SK-MEL-5 (cell line): Measurements from ENCODE around the gene STEAP2. TPM values are rescaled to one million over a fixed set of nuclear protein-coding genes. Genes with fewer than 3 reads are reported as not detected.
"Not testable (repeated sequence)": the region's sequence is repeated elsewhere in the genome, so short reads cannot be mapped to it uniquely, and the experiment has no call there.

Source experiments
- DNase-seq: peaks from one replicate; pipeline ENCODE4 v3.0.0-alpha.2; 2016; ENCODE audit warnings: low read depth, low spot score
- in situ Hi-C: cut with HindIII; loops from 2 replicates; pipeline ENCODE4 v1.10.0; 2016; ENCODE audit warnings: low sequenced_read_pairs, high pct_unique_total_duplicates, low pct_unique_long_range_greater_than_20kb
- polyA plus RNA-seq, 2 experiments: library from polyadenylated mRNA; depleted of rRNA; stranded (reverse); fragments of >200 nt; gene quantifications; 2 replicates each; pipeline ENCODE4 v1.2.3, GENCODE V29; 2015
- total RNA-seq: library from RNA; depleted of rRNA; stranded (reverse); fragments of >200 nt; shearing (Covaris generic); gene quantifications from 2 replicates; pipeline ENCODE4 v1.2.3, GENCODE V29; 2014; rRNA removed

Gene STEAP2
- total RNA-seq: 0.80 and 2.0 TPM in 2 replicates
- 1.4 and 2.3 TPM in 2 replicates for polyA plus RNA-seq (2015; cell fraction: cytosol; rRNA removed)
- 4.8 and 13.1 TPM in 2 replicates for polyA plus RNA-seq (2015; cell fraction: nucleus; rRNA removed)

DNA sequence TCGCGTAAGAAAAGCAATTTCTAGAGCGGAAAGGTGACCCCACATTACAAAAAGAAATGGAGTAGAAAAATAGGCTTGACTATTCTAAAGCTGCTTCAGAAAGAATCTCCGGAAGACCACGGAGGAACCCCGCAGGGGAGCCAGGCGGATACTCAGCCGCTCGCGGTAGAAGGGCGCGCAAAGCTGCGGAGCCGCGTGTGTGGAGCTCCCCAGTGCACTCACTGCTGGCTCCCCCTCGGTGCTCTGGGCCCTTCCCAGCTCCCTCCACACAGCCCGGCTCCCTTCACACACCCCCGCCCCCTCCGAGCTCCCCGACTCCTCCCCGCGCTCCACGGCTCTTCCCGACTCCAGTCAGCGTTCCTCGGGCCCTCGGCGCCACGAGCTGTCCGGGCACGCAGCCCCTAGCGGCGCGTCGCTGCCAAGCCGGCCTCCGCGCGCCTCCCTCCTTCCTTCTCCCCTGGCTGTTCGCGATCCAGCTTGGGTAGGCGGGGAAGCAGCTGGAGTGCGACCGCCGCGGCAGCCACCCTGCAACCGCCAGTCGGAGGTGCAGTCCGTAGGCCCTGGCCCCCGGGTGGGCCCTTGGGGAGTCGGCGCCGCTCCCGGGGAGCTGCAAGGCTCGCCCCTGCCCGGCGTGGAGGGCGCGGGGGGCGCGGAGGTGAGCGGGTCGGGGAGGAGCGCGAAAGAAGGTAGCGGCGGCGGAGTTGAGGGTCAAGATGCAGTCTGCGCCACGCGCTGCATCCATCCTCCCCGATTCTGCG is at the start of gene STEAP2:
TSS of gene STEAP2 (plus strand) at position 350 of the 758 bp plus-strand sequence. CDS start 13,343 bp downstream, outside the sequence.
- in situ Hi-C loops: no loop called here
- DNase-seq: peak; percentile 77

DNA sequence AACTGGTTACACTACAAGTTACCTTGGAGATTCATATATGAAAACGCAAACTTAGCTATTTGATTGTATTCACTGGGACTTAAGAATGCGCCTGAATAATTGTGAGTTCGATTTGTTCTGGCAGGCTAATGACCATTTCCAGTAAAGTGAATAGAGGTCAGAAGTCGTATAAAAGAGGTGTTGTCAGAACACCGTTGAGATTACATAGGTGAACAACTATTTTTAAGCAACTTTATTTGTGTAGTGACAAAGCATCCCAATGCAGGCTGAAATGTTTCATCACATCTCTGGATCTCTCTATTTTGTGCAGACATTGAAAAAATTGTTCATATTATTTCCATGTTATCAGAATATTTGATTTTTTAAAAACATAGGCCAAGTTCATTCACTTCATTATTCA is 48.0 kb upstream of the STEAP2 start:
- in situ Hi-C loops: no loop called here
- DNase-seq: no peak

DNA sequence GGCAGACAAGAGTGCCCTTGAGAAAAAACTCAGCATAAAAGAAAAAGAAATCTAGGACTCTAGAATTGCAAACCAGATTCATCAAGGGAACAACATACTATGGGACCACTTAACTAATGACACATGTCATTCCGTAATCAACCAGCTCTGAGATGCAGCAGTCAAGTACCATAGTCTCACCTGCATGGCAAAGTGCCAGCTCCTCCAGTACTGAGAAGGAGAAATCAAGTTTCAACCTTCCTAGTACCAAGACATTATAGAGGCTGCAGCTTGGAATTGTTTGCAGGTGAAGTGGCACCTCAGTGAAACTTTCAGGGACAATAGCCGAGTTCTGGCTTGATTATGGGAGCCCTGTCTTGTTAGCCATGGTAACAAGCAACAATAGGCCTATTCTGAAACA is 45.8 kb upstream of the STEAP2 start:
- DNase-seq: no peak
- in situ Hi-C loops: no loop called here

DNA sequence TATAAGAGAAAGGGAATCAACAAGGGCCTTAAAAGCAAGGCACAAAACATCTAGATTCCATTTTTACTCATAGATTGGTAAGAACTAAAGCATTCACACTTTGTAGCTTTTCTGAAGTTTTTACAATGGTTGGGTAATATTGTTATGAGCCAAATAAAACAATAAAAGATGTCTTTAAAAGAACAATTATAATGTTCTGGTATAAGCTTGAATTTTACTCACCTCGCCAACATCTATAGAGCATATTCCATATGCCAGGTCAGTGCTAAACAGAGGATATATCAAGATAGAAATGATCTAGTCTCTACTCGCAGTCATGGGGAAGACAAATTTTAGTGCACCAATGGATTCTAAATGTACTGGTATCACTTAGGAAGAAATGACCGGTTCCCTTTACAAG is 45.4 kb upstream of the STEAP2 start:
- DNase-seq: no peak
- in situ Hi-C loops: no loop called here

DNA sequence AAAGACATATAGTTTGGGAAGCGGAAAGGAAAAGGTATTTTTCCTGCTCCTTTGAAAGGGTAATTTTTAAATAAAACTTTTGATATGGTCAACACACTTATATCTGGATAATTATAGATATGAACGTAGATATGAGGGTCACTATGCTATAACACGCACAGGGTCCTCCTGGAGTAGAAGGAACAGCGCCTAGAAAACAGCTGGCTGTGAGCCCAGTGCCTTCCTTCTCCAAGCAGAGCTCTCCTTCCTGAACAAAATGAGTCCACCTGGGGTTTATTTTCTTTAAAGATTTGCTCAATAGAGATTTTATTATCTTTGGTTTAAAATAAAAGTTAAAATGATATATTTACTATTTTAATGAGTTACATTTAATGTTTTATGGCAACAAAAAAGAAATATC is 44.2 kb upstream of the STEAP2 start:
- in situ Hi-C loops: no loop called here
- no peak for DNase-seq

DNA sequence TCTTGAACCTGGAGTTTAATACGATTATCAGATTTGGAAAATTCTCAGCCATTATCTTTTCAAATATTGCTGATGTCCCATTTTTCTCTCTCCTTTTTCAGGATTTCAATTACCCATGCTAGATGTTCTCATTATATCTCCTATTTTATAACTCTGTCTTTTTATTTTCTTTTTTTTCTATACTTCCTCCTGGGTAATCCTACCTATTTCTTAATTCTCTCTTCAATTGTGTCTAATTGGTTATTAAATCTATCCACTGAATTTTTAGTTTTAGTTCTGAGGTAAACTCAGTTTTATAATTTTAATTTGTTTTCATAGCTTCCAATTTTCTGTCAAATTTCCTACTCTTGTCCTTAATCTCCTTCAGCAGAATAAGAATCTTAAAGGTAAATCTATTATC is 41.6 kb upstream of the STEAP2 start:
- in situ Hi-C loops: no loop called here
- DNase-seq: no peak

DNA sequence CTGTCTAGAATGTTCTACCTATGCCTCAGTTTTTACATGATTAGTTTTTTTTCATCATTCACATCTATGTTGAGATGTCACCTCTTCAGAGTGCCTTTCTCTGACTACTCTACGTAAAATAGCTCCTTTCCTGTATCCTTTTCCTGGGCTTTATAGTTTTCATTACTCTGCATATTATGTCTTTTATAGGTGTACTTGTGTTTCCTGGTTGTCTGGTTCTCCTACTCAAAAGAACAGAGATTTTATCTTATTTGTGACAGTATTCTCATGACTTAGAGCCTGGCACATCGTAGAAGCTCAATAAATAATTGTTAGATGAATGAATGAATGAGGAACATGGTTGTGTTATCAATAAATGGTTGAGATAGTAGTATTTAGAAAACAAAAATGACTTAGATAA is 39.4 kb upstream of the STEAP2 start:
- DNase-seq: no peak
- in situ Hi-C loops: no loop called here

DNA sequence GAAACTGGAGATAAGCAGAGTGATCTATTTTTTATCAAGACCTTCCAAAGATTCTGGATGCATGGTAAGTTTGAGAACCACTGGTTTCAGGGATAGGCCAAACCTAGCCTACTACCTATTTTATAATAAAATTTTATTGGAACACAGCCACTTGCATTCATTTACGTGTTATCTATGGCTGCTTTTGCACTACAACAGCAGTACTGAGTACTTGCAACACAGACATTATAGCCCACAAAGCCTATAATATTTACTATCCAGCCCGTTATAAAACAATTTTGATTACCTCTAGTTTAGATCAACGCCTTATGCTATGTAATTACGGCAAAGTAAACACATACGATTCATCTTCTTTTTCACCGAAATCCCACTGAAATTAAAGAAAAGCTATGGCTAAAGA is 38.9 kb upstream of the STEAP2 start:
- in situ Hi-C loops: no loop called here
- no peak for DNase-seq

DNA sequence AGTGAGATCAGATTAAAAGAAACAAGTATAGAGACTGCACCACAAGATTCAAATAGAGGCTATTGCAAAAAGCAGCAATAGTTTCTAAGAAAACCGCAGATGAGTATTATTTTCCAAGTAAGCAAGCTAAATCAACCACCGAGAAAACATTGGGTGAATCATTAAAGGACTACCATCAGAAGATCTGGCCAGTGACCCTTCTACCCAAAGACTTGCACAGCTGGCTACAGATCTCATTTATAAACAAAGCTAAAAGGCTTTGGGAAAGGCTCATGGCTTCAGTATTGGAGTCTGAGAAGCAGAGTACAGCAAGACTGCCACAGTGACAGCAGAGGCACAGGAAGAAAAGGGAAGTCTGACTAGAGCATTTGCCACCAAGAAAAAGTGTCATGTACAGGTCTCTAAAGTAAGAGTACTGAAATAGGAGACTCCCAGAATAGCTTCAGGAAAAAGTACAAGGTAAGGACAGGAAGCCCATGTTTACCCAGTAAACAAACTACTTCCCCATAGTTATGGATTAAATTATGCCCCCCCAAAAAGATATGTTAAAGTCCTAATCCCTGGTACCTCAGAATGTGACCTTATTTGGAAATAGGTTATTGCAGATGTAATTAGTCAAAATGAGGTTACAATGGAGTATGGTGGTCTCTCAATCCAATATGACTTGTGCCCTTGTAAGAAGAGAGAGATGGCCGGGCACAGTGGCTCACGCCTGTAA is 38.3 kb upstream of the STEAP2 start:
- in situ Hi-C loops: no loop called here
- DNase-seq: no peak

DNA sequence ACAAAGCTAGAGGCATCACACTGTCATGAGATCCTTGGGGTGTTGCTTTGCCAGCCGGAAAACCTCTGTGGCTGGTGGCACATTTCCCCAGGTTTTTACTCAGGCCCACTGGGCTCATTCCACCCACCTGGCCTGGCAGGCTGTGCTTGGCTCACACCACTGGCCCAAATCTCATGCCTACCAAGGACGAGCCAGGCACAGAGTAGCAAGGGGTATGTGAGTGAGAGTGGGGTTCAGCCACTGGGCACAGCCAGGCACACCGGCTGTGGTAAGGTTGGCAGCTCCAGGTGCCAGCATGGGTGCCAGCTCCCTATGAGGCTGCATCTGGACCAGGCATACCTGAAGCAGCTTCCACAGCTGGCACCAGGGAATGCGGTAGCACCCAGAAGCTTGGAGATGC is 35.9 kb upstream of the STEAP2 start:
- DNase-seq: no peak

DNA sequence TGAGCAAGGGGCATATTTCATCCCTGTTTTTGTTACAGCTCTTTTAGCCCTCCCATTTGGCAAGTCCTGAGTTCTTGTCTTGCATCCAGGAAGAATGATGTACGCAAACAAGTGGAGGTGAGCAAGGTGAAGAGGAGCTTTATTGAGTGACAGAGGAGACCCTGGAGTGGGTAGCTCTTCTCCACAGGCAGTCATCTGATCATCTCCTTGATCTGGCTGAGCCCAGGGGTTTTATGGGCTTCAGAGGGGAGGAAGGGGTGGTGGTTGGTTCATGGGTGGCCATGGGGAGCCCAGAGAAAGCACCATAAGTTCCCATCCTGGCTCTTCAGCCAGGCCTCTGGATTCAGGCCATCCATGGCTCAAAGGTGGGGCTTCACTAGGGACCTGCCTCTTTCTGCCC is 35.3 kb upstream of the STEAP2 start:
- DNase-seq: no peak
- in situ Hi-C loops: no loop called here

More for the DNA sequence above, 35.9 kb upstream of the STEAP2 start:
- in situ Hi-C loops: no loop called here

DNA sequence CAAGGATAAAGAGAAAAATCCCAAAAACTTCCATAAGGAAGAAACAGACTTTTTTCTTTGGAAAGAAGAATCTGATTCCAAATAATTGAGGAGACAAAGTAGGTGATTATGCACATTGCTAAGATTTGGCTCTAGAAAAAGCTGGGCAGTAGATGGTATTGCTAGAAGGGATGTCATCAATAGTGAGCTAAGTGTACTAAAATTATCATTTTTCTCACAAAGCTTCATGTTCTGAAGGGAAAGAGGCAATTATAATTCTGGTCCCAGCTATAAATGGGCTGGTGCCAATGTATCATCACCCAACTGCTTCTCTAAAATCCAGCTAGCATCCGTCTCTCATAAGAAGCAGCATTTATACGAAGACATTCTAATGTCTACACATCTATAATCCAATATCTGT is 33.4 kb upstream of the STEAP2 start:
- no peak for DNase-seq
- in situ Hi-C loops: no loop called here

DNA sequence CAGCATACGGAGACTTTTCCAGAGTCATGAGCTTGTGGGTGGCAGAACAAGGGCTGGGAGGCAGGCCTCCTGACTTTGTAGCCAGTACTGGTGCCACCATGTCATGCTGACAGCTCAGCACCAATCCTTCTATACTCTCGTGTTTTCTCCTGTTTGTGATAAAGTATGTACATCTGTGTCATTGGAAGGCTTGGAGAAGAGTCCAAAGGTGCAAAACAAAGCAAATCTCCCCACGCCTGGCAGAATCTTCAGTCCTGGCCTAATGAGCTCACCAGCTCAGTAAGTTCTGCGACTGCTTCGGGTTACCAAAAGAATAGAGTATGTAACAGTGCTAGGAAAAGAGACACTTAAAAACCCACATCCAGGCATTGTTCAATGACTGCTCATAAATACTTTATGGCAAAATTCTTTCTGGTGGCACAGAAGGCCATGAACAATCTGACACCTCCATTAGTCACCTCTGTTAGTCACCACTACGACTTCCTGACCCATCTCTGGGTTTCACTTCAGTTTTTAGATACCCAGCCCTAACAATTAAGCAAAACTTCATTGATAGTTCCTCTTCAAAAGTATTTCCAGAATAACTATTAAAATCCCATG is 32.8 kb upstream of the STEAP2 start:
- in situ Hi-C loops: no loop called here
- no peak for DNase-seq

DNA sequence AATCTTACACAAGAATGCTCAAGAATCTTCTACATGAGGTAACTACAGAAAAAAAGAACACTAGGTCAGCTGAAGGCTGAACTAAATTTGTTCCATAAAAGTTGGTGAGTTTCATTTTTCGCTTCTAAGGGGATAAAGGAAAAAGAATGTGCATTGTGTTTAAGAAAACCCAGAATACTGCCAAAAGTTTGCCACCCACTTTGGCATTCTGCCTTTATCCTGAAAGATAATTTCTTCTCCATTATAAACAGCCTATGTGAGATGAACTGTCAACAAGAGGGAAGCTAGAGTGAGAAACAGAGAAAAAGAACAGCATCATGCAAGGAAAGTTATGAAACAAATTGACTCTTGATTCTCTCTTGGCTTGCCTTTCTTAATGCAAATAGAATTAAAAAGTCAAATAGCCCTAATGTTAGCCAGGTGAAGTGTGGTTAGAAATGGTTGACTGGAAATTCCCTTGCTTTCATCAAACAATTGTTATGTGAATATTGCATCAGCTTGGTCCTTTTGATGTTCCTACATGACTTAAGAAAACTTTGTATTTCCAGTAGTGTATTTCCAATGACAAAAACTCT is 31.4 kb upstream of the STEAP2 start:
- in situ Hi-C loops: no loop called here
- DNase-seq: no peak

DNA sequence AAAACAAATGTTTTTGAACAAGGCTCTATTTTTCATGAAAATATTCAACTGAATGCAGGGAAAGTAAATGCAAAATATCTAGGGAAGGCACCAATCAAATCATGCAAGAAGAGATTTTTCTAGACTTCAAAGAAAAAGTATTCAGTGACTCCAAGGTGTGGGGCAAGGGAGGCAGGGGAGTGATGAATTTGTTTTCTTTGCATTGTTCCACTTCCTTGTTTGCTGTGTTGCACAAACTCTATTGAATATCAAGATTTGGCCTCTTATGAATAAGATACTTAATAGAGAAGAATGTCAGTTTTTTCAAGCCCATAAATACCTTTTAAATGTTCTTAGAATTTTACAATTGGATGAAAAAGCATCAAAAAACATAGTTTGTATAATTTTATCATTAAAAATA is 30.9 kb upstream of the STEAP2 start:
- in situ Hi-C loops: no loop called here
- no peak for DNase-seq

DNA sequence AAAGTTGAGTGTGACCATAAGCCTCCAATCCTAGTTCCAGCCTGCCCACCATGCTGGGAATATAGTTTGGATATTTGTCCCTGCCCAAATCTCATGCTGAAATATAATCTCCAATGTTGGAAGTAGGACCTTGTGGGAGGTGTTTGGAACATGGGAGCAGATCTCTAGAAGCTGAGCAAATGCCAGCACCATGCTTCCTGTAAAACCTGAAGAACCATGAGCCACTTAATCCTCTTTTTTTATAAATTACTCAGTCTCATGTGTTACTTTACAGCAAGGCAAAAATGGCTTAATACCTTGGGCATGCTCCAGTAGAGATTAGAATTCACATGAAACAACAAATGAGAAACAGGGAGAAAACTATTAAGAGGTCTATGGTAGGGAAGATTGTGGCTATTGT is 30.1 kb upstream of the STEAP2 start:
- DNase-seq: no peak
- in situ Hi-C loops: no loop called here

DNA sequence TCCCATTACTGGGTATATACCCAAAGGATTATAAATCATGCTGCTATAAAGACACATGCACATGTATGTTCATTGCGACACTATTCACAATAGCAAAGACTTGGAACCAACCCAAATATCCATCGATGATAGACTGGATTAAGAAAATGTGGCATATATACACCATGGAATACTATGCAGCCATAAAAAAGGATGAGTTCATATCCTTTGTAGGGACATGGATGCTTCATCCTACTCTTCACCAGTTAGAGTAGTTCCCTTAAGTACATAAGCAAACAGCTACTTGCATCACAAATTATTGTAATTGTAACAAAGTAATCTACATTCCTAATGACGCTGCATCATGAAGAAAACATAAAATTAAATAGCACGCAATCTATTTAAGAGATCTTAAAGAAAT is 25.2 kb upstream of the STEAP2 start:
- DNase-seq, in situ Hi-C loops: not testable (repeated sequence)

DNA sequence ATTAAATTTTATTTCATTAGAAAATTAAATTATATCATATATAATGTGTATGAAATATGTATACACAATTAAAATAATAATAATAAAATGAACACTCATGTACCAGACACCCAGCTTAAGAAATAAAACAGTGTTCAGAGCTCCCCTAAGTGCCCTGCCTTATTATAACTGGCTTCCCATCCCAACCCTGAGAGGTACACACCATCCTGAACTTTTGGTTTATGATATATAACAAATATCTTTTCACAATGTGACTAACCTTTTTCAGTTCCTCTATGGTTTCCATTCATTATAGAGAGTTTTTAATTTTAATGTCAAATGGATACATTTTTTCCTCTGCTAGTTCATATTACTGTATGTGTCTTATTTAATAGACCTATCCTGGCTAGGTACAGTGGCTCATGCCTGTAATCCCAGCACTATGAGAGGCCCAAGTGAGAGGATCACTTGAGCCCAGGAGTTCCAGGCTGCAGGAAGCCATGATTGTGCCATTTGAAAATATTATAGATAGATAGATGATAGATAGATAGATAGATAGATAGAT is 24.0 kb upstream of the STEAP2 start:
- in situ Hi-C loops: no loop called here
- DNase-seq: no peak
